HG02763 (cell line): ENCODE measurements around the gene ARFGEF2.

Source experiments
- ATAC-seq: cut with Tn5 transposase; IDR thresholded peaks from one replicate; pipeline ENCODE4 v1.9.1; 2021; ENCODE audit warnings: mild to moderate bottlenecking, moderate library complexity; ENCODE audit not compliant: unreplicated experiment

Gene ARFGEF2

DNA sequence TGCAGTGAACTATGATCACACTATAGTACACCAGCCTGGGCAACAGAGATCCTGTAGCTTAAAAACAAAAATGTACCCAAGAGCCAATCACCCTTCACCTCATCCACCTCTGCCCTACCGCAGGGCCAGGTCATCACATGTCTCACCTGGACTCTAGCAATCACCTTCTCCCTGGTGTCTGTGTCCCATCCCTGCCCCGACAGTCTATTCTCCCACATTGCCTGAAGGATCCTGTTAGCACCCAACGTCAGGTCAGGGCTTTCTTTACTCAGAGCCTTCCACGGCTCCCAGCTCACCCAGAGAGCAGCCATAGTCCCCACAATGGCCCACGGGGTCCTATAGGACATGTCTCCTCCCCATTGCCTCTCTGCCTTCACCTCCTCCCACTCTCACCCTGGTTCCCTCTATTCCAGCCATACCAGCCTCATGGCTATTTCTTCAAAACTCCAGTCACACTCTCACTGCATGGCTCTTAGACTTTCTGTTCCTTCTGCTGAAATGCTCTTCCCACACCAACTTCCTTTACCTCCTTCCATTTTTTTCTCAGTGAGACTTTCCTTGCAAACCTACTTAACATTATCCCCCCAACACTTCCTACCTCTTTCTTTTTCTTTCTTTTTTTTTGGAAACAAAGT is 22.5 kb upstream of the ARFGEF2 start:
- no peak for ATAC-seq

DNA sequence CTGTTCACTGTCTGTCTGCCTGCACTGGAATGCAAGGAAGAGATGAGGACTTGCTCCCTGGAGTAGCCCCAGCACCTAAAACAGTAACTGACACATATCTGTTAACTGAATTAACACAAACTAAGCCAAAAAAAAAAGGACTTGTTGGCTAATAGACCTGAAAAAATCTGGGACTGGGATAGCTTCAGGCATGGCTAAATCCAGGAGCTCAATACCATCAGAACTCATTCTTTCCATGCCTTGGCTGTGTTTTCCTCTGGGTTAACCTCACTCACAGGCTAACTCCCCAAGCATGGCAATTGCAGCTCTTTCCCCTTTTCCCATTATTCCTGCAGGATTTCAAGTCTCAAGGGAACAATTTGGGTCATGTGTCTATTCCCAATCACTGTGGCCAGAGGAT is 21.6 kb upstream of the ARFGEF2 start:
- ATAC-seq = no peak

DNA sequence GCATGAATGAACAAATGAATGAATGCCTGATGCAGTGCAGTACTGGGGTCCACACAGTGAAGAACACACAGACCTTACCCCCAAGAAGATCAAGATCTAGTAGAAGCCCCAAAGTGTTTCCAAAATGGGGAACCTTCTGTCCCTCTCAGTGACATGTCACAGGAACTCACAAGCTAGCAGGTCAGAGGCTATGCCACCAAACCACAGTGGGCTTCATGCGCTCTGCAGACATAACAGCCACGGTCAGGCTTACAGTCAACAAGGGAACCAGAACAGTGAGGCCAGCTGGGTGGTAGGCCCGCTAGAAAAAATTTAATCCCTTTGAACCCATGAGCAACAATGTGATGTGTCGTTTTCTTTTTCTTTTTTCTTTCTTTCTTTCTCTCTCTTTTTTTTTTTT is 20.2 kb upstream of the ARFGEF2 start:
- ATAC-seq = no peak

DNA sequence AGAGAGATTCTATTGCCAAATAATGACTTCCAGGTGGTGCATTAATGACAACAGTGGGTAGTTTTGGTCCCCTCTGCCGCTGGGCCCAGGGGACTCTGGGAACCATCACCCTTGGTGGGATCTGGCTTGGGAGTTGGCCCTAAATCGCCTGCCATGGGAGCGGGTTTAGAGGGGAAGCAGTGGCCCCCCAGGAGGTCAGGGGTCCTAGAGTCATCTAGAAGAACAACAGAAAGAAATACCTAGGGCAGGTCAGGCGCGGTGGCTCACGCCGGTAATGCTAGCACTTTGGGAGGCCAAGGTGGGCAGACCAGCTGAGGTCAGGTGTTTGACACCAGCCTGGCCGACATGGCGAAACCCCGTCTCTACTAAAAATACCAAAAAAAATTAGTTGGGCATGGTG is 17.8 kb upstream of the ARFGEF2 start:
- no peak for ATAC-seq

DNA sequence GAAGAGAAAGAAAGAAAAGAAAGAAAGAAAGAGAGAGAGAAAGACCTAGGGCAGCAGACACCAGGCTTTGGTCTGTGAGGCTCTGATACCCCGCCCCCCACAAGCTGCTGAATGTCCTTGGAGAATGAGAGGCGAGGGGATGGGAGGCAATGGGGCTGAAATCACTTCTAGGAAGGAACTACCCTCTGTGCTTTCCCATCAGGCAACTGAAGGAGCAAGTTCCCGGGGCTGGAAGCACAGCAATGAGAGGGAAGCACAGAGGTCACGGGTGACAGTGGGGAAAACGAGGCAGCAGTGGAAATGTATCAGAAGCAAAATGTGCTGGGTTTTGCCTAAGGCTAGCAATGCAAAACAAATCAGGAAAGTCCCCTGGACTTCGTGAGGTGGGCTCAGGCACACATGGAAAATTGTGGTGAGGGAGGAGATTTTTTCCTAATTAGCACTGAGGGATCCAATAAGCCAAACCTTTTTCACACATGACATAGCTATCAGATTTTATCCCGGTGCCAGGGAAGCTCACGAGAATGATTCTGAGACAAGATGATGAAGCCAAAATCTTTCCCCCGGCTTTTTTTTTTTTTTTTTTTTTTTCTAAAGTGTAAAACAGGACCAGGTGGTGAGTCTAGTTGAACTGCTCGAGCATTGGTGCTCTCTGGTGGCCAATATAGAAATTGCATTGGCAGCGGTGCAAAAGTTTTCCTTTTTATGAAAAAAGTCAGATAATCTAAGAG is 16.8 kb upstream of the ARFGEF2 start:
- ATAC-seq = no peak

DNA sequence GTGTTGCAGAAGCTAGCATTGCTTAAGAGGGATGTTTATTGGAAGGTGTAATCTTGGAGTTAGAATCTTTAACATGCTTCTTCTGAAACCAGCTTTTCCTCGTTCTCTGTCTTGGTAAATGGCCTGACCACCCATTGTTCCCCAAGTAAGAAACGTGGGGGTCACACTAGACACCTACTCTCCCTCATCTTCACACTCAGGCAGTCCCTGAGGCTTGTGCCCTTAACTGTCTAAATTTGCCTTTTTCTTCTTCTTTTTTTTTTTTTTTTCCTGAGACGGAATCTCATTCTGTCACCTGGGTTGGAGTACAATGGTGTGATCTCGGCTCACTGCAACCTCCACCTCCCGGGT is 16.2 kb upstream of the ARFGEF2 start:
- no peak for ATAC-seq

DNA sequence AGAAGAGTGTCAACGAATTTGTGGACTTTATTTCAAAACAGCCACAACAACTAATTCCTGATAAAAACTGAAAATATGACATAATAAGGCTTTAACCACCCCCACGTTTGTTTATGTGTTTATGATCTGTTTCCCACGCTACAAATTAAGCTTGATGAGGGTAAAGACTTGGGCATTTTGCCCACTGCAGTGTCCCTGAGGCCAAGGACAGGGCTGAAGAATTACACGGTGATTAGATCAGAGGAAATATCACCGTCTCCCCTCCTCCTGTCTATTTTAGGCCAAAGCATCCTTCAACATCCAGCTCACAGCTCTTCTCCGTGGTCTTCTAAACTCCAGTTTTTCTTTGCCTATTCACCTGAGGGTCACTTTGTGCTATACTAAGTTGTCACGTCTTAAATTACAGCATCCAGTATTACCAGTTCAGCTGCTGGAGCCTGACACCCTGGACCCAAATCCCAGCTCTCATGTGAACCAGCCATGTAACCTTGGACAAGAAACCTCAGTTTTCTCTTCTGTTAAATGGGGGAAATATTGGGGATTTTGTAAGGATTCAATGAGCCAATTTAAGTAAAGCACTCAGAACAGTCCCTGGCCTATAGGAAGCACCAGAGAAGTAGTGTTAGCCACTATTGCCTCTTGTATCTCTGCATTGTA is 15.2 kb upstream of the ARFGEF2 start:
- ATAC-seq = no peak

DNA sequence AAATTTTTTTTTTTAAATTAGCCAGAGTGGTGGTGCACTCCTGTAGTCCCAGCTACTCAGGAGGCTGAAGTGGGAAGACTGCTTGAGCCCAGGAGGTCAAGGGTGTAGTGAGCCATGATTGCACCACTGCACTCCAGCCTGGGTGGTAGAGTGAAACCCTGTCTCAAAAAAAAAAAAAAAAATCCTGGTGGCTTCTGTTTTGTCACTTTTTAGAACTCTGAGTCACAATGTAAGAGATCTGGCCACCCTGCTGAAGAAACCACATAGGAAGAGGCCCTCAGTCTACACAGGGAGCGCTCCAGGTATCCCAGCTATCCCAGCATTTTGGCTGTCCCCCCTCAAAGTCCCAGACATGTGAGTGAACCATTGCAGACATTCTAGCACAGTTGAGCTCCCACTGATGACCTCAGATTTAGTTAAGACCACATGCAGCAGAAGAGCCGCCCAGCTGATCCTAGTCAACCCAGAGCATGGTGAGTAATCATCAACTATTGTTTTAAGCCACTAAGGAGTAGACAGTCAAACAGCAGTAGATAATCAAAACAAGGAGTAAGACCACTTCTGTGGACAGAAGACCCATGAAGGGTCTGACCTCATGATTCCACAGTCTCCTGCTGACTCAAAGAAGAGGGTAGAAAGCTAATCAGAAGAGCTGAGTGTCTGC is 12.7 kb upstream of the ARFGEF2 start:
- no peak for ATAC-seq

DNA sequence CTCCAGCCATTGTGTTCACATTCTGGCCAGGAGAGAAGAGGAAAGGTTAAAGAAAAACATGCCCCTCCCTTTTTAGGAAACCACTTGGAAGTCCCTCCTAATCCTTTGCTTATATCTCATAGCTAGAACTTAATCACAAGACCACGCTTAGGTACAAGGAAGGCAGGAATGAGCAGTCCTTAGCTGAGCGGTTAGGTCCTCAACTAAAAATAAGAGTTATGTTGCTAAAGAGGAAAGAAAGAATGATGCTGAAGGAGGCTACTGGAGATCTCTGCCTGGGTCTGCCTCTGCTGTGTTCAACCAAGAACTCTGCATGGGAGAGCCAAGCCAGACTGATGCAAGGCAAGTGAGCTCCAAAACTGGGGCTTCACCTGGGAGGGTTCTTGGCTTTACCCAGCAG is 11.6 kb upstream of the ARFGEF2 start:
- ATAC-seq = no peak

DNA sequence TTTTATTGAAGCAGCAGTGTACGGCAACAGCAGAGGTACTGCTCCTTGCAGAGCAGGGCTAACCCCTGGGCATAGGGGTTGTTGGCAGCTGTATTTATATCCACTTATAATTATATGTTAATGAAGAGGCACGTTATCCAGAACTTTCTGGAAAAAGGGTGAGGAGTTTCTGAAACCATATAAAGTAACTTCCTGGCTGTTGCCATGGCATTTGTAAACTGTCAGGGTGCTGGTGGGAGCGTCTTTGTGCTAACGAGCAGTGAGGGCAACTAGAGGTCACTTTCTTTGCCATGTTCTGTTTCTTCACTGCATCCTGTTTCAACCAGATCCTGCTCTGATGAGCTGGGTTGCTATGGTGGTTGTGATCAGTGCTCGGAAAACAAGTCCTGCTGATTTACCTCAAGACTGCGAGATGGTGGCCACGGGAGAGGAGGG is 11.1 kb upstream of the ARFGEF2 start:
- ATAC-seq = no peak

DNA sequence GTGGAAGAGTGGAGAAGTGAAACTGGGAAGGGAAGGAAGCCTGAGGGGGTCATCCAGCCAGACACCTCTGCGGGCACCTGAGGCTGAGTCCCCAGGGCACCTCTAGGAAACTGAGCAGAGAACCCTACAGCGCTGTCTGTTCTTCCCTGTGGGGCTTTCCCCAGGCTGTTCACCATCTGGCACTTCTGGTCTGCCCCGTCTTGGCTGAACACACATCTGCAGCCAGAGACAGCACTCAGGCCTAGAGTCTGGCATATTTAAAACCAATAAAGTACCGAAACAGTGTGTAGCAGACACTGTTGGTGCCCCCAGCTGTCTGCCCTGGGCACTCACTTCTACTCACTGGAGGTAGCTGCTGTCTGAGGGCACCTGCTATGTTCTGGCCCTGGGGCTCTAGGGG is 9.4 kb upstream of the ARFGEF2 start:
- ATAC-seq = peak; percentile 81

DNA sequence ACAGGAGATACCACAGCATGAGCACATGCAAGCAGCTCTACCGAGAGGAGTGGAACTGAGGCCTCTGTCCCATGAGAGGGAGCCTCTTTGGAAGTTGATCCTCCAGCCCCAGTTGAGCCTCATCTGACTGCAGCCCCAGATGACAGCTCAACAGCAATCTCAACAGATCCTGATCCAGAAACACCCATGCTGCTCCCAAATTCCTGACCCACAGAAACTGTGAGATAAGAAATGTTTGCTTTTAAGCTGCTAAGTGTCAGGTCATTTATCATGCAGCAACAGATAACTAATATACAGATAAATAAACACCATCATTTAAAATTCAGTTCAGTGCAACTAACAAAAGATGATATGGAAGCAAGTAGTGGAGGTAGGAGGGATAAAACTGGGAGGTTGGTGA is 4.8 kb upstream of the ARFGEF2 start:
- ATAC-seq = no peak

DNA sequence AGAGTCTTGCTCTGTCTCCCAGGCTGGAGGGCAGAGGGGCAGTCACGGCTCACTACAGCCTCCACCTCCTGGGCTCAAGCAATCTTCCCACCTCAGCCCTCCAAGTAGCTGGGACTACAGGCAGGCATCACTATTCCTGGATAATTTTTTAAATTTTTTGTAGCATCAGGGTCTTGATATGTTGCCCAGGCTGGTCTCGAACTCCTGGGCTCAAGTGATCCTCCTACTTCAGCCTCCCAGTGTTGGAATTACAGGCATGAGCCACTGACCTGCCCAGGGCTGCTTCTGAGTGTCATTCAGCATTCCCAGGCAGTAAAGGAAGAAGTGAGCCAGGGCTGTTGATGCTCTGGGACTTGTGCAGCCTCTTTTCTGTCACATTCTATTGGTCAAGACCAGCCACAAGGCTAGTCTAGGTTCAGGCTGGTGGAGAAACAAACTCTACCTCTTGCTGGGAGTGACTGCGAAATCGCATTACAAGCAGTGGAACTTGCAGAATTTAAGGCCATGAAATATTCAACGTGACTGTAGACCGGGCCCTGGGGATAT is 2.1 kb upstream of the ARFGEF2 start:
- no peak for ATAC-seq

DNA sequence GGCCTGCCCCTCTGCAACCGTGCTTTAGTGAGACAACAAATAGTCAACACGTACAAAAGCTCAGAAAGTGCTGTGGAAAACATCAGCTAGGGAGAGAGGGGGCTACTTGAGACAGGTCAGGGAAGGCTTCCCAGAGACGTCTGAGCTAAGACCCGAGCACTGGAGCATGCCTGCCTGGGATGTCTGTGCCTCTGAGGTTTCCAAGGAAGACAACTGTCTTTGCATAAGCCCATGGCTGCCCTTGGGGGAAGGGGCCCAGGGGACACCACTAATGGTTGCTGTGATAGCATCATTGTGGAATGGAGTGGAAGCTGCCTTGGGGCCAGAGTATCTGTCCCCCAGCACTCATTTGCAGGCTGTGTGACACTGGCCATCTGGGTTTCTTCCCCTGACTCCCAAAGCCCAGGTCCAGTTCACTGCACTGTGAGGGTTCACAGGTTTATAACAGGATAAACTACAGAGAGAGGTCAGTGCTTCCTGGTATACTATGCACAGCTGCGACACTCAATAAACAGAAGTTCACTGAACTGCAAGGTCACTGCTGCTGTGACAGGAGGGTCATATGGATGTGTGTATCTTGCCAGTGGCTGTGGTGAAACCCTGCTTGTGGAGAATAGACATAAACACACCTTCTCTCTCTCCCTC is 1.5 kb upstream of the ARFGEF2 start:
- no peak for ATAC-seq

DNA sequence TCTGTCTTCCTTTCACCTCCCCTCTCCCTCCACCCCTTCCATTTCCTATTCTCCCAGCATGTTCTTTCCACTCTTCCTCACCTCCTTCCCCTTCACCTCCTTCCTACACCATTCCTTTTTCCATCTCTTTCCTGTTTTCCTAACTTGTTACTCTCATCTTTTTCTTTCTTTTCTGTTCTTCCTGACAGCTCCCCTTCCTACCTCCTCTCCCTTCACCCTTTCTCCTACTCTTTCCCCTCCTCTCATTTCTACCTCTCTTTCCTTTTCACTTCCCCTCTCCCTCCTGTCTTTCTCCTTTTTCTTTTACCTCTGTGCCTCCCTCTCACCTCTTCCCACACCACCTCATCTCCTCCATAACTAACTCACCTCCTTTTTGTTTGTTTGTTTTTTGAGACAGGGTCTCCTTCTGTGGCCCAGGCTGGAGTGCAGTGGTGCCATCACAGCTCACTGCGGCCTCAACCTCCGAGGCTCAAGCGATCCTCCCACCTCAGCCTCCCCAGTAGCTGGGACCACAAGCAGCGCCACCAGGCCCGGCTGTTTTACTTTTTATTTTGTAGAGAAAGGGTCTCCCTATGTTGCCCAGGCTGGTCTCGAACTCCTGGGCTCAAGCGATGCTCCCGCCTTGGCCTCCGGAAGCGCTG is 864 bp upstream of the ARFGEF2 start:
- no peak for ATAC-seq

DNA sequence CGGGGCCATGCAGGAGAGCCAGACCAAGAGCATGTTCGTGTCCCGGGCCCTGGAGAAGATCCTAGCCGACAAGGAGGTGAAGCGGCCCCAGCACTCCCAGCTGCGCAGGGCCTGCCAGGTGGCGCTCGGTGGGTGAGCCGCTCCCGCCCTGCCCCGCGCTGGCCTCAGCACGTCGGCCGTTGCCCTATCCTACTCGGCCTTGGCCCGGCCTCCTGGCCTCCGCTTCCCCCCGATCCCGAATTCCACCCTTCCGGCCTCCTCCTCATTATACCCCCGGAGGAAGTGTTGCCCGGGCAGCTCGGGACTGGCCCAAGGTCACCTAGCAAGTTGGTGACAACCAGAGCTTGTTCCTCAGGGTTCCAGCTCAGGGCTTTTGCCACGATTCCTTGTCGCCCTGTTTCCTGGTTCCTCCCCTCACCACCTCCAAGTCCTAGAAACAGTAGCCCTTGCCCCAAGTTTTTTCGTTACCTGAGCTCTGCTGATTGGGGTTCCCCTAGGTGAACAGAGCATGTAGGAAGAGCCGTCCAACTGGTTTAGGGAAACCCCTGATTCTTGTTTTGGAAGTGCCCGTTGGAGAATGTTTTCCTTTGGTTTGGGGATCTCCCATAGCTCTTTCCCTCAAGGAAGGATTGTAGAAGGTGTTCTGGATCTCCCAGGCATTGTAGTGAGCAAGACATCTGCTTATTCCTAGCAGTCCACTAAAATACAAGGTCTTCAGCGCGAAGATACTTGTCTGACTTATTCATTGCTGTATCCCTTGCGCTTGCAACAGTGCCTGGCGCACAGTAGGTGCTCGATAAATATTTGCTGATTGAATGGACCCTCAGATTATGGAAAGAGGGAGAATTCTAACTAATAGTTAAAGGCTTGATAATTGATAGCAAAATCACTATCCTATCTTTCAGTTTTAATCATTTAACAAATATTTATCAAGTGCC is 641 bp downstream of the ARFGEF2 start:
- ATAC-seq = peak; percentile 36

DNA sequence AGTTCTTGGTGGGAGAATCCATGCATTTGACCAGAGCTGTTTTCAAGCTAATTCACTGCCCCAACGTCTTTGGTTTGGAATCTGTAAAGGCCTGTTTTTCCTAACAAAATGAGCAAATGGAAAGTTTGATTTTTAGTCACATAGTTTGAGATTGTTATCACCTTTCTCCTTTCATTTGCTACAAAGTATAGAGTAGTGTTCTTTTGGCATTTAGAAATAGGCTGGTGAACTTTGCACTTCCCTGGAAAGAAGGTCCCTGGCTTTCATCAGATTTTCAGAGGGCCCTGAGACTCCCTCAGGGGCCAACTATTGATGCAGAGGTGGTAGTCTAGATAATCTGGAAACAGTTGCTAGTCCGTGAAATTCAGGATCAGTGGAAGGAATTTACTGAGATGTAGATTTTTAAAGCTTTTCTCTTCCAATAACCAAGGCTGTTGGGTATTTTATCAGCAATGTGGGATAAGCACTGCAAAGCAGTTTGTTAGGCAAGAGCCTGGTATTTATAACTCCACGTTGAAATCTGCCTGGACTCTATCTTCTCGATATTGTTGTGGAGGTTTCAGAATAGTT is 1.7 kb downstream of the ARFGEF2 start:
- no peak for ATAC-seq

DNA sequence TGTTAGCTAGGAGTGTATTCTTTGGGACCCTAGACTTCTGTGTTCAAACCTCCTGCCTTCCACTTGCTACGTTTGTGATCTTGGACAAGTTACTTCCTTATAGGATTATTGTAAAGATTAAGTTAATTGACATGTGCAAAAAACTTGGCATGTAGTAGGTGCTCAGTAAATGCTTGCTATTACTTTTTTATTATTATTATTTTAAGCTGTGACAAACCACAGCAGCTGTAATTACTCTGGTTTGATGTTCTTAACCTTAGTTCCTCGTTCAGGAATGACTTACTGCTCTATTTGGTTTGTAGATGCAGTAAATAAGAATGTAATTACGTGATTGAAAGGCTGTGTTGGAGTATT is 3.2 kb downstream of the ARFGEF2 start:
- ATAC-seq = no peak

DNA sequence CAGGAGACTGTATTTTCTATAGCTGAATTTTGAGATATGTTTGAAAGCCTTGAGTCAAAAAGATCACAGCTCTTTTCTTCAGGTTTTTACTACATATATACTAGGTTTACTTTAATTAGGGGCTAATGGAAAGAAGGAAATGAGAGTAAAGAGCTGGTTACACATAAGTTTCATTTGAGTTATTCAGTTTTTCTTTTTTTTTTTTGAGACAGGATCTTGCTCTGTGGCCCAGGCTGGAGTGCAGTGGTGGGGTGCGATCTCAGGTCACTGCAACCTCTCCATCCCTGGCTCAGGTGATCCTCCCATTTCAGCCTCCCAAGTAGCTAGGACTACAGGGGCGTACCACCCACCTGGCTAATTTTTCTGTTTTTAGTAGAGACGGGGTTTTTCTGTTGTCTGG is 4.8 kb downstream of the ARFGEF2 start:
- ATAC-seq = no peak
